ENCODE data around the gene WFDC13.
"Not testable (repeated sequence)": the region's sequence is repeated elsewhere in the genome, so short reads cannot be mapped to it uniquely, and the experiment has no call there.

The WFDC13 gene, protein sequence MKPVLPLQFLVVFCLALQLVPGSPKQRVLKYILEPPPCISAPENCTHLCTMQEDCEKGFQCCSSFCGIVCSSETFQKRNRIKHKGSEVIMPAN

DNA sequence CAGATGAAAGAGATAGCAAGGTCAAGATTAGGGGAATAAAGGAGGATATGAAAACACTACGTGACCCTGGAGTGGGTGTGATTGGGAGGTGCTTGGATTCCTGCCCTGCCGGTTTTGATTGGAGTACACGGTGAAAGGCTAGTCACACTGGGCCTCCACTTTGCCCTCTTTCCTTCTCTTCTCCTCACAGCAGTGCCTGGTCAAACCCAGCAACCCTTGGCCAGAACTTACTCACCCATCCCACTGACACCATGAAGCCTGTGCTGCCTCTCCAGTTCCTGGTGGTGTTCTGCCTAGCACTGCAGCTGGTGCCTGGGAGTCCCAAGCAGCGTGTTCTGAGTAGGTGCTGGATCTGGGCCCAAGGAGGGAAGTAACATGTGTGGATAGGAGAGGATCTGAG is at the start of gene WFDC13:
TSS of gene WFDC13 (plus strand) at position 166 of the 400 bp plus-strand sequence. CDS start at position 252, 86 bp downstream.
- no peak for DNase-seq

DNA sequence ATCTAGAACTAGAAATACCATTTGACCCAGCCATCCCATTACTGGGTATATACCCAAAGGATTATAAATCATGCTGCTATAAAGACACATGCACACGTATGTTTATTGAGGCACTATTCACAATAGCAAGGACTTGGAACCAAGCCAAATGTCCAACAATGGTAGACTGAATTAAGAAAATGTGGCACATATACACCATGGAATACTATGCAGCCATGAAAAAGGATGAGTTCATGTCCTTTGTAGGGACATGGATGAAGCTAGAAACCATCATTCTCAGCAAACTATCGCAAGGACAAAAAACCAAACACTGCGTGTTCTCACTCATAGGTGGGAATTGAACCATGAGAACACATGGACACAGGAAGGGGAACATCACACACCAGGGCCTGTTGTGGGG is 44.8 kb upstream of the WFDC13 start:
- not testable (repeated sequence) for DNase-seq

DNA sequence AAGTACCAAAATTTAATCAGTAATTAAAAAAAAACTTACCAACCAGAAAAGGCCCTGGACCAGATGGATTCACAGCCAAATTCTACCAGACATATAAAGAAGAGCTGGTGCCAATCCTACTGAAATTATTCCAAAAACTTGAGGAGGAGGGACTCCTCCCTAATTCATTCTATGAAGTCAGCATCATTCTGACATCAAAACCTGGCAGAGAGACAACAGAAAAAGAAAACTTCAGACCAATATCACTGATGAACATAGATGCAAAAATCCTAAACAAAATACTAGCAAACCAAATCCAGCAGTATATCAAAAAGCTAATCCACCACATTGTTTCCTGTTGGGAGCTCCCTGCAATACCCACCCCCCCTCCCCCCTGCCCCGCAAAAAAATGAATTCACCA is 31.7 kb upstream of the WFDC13 start, which contains the start of gene WFDC11:
TSS of gene WFDC11 (minus strand) at position 101 of the 400 bp plus-strand sequence. CDS start 19,639 bp downstream, outside the sequence.
- no peak for DNase-seq

DNA sequence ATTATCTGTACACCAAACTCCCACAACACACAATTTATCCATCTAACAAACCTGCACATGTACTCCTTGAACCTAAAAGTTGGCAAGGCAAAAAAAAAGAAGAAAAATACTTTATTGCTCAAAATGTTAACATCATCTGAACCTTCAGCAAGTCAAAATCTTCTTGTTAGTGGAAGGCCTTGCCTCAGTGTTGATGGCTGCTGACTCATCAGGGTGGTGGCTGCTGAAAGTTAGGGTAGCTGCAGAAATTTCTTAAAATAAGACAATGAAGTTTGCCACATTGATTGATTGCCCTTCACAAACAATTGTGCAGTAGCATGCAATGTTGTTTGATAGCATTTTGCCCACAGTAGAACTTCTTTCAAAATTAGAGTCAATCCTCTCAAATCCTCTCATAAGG is 29.1 kb upstream of the WFDC13 start:
- no peak for DNase-seq

DNA sequence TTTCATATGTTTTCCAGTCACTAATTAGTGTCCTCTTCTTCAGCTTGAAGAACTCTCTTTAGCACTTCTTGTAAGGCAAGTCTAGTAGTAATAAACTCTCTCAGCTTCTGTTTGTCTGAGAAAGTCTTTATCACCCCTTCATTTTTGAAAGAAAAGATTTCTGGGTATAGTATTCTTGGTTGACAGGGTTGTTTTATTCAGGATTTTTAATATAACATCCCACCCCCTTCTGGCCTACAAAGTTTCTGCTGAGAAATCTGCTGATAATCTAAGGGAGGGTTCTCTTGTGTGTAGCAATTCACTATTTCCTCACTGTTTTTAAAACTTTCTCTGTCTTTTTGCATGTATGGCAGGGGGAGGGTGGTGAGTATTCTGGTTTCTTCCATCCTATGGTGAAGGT is 22.2 kb upstream of the WFDC13 start:
- DNase-seq: no peak

DNA sequence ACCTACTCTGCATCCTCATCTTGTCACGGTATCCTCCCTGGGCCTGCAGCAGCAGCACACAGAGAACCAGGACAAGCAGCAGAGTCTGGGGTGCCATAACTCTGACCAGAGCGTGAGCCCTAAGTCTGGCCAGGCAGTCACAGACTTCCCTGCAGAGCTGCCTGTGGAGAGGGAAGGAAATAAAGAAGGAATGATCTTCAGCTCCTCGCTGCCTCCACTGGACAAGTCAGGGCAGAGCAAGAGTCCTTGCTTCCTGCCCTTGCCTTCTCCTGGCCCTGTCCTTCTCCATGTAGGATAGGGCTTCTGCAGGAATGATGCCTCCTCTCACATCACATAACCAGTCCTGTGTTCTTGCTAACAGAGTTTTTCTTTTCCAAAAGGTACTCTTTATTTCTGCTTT is 15.9 kb upstream of the WFDC13 start:
- DNase-seq: no peak

DNA sequence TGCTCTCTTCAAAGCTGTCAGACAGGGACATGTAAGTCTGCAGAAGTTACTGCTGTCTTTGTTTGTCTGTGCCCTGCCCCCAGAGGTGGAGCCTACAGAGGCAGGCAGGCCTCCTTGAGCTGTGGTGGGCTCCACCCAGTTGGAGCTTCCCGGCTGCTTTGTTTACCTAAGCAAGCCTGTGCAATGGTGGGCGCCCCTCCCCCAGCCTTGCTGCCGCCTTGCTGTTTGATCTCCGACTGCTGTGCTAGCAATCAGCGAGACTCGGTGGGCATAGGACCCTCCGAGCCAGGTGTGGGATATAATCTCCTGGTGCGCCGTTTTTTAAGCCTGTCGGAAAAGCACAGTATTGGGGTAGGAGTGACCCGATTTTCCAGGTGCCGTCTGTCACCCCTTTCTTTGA is 8.5 kb upstream of the WFDC13 start:
- not testable (repeated sequence) for DNase-seq

DNA sequence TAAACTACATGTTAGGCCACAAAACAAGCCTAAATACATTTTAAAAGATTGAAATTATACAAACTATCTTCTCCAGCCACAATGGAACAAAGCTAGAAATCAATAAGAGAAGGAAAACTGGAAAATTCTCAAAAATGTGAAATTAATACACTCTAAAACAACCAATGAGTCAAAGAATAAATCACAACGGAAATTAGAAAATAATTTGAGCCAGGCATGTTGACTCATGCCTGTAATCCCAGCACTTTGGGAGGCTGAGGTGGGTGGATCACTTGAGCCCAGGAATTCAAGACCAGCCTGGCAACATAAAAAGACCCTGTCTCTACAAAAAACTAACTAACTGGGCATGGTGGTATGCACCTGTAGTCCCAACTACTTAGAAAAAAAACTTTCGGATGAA is 6.3 kb upstream of the WFDC13 start:
- no peak for DNase-seq

DNA sequence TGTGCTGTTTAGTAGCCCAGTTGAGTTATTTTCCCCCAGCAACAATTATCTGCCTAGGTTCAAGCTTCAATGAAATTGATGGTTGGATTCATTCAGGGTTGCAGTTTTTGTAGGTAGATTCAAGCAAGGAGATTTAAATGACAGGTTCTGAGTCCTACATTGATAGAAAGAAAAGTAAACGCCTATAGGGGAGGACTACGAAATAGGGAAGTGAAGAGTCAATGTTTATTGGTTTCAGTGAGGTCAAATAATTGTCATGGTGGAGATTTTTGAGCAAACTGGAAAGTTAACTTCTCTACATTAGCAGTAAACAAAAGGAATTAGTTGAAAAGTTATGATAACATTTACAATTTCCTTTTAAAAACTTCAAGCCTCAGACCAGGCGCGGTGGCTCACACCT is 734 bp upstream of the WFDC13 start:
- no peak for DNase-seq

DNA sequence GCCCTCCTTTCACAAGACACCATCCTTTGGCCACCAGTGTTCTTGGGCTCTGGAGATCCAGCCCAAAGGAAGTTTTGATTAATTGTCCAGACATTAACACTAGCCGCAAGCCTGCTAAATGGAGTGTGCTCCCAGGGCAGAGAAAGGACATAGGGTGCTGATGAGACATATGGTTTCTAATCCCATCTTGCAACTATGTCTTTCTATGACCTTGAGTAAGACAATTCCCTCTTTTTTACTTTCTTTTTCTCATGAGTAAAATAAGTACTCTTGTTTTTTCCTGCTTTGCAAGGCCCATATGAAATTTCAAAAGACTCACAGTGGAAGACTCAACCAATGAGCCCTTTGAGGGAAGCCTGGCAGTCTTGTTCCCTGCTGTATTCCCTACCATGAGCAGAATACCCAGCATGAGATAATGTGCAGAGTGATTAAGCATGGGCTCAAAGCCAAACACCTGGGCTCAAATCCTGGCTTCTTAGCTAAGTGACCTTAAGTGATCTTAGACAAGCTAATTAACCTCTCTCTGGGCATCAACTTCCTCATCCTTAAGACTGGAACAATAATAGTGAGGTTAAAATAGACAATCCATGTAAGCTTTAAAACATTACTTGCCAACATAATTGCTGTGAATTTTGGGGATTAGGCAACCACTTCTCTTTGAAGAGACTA is 3.3 kb downstream of the WFDC13 start, which contains the start of gene WFDC10B:
TSS of gene WFDC10B (minus strand) at position 51 of the 669 bp plus-strand sequence. CDS start 19,027 bp downstream, outside the sequence.
- no peak for DNase-seq

DNA sequence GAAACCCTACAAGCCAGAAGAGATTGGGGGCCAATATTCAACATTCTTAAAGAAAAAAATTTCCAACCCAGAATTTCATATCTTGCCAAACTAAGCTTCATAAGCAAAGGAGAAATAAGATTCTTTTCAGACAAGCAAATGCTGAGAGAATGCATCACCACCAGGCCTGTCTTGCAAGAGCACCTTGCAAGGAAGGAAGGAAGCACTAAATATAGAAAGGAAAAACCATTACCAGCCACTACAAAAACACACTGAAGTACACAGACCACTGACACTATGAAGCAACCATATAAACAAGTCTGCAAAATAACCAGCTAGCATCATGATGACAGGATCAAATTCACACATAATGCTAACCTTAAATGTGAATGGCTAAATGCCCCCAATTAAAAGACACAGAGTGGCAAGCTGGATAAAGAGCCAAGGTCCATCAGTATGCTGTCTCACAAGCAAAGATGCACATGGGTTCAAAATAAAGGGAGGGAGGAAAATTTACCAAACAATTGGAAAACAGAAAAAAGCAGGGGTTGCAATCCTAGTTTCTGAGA is 14.4 kb downstream of the WFDC13 start:
- not testable (repeated sequence) for DNase-seq

DNA sequence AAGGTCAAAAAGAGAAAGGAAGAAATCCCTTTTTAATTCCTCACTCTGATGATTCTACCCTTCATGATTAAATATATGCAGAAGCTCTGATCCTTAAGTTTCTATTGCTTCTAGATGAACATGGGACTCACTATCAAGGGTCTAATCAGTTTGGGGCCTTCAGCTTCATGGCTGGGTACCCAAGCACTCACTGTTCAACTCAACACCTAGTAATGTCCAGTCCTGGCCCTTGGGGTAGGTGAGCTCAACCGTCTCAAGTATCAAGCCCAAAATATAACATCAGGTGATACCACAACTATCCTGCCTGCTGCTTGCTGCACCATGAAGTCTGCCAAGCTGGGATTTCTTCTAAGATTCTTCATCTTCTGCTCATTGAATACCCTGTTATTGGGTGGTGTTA is 20.2 kb downstream of the WFDC13 start, which contains the start of gene SPINT4:
TSS of gene SPINT4 (plus strand) at position 301 of the 400 bp plus-strand sequence. CDS start at position 322, 21 bp downstream.
- no peak for DNase-seq

DNA sequence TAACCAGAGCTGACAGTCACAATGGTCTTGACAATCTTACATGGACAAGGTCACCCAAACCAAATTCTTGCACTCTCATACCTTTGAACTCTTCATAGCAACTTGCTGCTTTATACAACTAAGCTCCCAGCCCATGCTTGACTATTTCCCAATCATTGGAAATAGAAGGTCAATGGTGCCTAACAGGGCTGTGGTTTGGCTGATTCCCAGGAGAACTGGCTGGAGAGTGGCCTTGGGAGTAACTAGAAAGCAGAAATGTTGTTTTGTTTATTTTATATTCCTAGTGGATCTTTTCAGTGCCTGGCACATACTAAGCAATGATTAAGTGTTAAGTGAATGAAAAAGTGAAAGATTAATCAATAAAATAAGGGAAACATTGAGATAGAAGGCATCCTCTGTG is 23.3 kb downstream of the WFDC13 start:
- no peak for DNase-seq

DNA sequence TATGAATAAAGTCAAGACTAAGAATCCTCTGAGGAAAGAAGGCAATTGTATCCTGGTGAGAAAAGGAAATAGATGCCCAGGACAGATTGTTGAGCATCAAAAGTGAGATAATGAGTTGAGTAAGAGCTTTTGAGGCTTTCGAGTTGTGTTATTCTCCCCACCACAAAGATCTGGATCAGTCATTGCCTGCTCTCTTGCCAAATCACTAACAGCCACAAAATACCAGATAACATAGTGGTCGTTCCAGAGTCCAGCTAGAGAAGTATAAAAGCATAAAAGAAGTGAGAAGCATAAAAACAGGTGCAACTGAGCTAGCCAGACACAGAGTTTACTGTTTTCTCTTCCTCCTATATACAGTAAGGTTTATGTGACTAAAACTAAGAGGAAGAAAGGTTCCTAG is 25.2 kb downstream of the WFDC13 start:
- DNase-seq: no peak

DNA sequence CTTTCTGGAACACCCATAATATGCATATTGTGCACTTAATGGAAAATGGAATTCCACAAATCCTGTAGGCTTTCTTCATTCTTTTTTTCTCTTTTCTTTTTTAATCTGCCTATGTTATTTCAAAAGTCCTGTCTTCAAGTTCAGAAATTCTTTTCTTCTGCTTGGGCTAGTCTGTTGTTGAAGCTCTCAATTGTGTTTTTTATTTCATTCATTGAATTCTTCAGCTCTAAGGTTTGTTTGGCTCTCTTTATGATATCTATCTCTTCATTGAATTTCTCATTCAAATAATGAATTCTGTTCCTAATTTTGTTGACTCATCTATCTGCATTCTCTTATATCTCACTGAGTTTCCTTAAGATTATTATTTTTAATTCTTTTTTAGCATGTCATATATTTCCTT is 30.4 kb downstream of the WFDC13 start:
- DNase-seq: no peak

DNA sequence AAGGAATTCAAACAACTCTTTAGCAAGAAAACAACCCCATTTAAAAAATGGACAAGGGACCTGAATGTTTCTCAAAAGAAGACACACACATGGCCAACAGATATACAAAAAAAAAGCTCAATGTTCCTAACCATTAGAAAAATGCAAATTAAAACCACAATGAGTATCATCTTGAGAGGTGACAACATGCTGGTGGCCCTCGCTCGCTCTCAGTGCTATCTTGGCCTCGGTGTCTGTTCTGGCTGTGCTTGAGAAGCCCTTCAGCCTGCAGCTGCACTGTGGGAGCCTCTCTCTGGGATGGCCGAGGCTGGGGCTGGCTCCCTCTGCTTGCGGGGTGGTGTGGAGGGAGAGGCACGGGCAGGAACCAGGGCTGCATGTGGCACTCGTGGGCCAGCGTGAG is 33.7 kb downstream of the WFDC13 start:
- no peak for DNase-seq

DNA sequence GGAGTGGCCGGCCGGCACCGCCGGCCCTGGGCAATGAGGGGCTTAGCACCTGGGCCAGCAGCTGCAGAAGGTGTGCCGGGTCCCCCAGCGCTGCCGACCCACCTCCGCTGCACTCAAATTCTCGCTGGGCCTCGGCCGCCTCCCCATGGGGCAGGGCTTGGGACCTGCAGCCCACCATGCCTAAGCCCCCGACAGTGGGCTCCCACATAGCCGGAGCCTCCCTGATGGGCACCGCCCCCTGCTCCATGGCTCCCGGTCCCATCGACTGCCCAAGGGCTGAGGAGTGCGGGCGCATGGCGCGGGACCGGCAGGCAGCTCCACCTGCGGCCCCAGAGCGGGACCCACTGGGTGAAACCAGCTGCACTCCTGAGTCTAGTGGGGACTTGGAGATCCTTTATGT is 34.1 kb downstream of the WFDC13 start:
- DNase-seq: no peak

DNA sequence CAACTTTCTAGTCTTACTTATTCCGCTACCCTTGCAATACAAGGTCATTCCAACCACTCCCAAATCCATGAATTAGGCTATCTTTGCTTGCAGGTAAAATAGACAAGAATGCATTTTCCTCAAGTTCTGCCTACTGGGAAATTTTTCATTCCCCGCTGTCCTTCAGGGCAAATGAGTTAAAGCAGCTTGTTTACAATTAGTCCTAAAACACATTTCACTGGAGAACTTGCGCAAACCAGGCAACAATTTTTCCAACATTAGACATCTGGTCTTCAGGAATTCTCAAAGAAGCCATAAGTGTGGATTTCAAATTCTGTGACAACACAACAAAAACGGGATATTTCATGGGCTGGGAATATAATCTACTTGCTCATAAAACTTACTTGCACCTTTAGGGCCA is 40.8 kb downstream of the WFDC13 start:
- DNase-seq: no peak

DNA sequence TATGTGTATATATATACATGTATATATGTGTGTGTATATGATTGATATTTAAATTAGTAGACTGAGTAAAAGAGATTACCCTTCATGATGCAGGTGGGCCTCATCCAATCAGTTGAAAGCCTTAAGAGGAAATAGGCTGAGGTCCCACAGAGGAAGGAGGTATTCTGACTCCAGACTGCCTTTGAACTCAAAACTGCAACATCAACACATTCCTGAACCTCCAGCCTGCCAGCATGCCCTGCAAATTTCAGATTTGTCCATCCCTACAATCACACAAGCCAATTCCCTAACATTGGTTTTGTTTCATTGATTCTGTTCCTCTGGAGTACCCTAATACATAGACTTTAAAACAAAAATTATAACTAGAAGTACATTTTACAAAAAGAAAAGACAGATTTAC is 43.2 kb downstream of the WFDC13 start:
- no peak for DNase-seq

DNA sequence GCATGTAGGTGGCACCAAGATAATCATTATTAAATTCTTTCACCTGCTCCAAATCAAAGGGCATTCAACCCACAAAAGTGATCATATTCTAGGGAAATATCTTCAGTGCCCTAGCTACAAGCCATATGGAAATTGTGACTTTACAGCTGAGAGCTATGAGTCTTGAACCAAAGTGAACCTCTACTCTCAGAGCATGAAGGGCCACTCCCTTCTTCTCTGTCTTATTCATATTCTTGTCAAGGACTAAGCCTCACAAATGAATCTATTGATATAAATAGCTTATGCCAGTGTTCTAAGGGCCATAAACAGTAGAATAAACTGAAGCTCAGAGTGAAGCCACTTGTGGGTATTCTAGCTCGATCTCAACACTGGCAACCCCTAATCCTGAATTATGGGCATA is 49.9 kb downstream of the WFDC13 start:
- DNase-seq: no peak

DNA sequence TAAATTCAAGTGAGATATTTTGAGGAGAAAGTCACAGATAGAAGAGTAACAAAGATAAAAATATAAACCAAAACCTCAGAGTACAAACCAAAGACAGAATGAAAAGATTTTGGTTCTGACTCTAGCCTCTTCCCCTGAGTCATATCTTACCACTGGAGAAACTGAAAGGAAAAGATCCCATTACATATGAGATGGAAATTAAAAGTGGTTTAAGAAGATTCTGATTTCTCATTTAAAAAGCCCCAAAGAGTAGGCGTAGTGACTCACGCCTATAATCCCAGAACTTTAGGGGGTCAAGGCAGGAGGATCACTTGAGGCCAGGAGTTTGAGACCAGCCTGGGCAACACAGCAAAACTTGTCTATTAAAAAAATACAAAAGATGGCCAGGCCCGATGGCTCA is 50.9 kb downstream of the WFDC13 start:
- DNase-seq: no peak

DNA sequence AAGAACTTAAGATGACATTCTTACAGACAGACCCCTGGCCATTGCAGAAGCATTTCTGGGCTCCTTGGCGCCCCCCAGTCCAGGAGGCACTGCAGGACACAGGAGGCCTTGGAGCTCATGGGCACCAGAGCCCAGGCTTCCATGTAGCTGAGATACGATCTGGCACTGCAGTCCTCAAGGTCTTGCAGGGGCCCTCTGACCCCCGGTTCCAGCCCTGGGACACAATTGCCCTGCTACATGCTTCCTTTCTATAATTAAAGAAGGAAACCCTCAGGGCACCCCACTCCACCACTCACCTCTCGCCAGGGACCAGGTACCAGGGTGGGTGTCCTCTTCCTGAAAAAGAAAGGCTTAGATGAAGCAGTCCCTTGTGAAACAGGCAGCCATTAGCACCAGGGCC is 56.3 kb downstream of the WFDC13 start:
- no peak for DNase-seq

Measured in AML-193 (cell line).